Myocyte (in vitro differentiated cells): ENCODE results near the gene LRIG3. TPM values are rescaled to one million over a fixed set of nuclear protein-coding genes. Genes with fewer than 3 reads are reported as not detected.
"Not testable (repeated sequence)": the region's sequence is repeated elsewhere in the genome, so short reads cannot be mapped to it uniquely, and the experiment has no call there.

Source experiments
- DNase-seq: peaks from one replicate; pipeline ENCODE4 v3.0.0-alpha.2; 2012; ENCODE audit warnings: low read depth
- polyA plus RNA-seq: library from polyadenylated mRNA; unstranded; fragments of >200 nt; gene quantifications from one replicate; pipeline ENCODE4 v1.2.1, GENCODE V29; 2012; ENCODE audit warnings: missing spikeins
- total RNA-seq: library from RNA; depleted of rRNA; stranded (reverse); fragments of >200 nt; gene quantifications from 2 replicates; pipeline ENCODE4 v1.2.3, GENCODE V29; 2014

Gene LRIG3
- total RNA-seq = 14.4 and 19.1 TPM in 2 replicates
- 8.5 TPM for polyA plus RNA-seq

GRCh38 chr12:58920102-58920960 is at the start of gene LRIG3:
TSS of gene LRIG3 (minus strand) at chr12:58920504. CDS start at chr12:58920235, 269 bp downstream.
- peak; percentile 93 for DNase-seq

GRCh38 chr12:58969237-58969636 is 48.9 kb upstream of the LRIG3 start:
- peak; percentile 11 for DNase-seq

GRCh38 chr12:58967561-58967960 is 47.3 kb upstream of the LRIG3 start:
- no peak for DNase-seq

GRCh38 chr12:58966939-58967338 is 46.6 kb upstream of the LRIG3 start:
- peak; percentile 43 for DNase-seq

GRCh38 chr12:58965568-58965967 is 45.3 kb upstream of the LRIG3 start:
- DNase-seq = no peak

- DNase-seq = no peak
Measured at GRCh38 chr12:58963844-58964243, 43.5 kb upstream of the LRIG3 start.

- DNase-seq = no peak
Measured at GRCh38 chr12:58961906-58962305, 41.6 kb upstream of the LRIG3 start.

- DNase-seq = no peak
Measured at GRCh38 chr12:58961166-58961565, 40.9 kb upstream of the LRIG3 start.

GRCh38 chr12:58959639-58960300 is 39.5 kb upstream of the LRIG3 start:
- no peak for DNase-seq

- no peak for DNase-seq
Measured at GRCh38 chr12:58957298-58957697, 37.0 kb upstream of the LRIG3 start.

GRCh38 chr12:58955849-58956248 is 35.5 kb upstream of the LRIG3 start:
- no peak for DNase-seq

GRCh38 chr12:58954002-58954401 is 33.7 kb upstream of the LRIG3 start:
- DNase-seq = no peak

- DNase-seq = no peak
Measured at GRCh38 chr12:58950739-58951100, 30.4 kb upstream of the LRIG3 start.

- DNase-seq = not testable (repeated sequence)
Measured at GRCh38 chr12:58949954-58950738, 29.8 kb upstream of the LRIG3 start.

GRCh38 chr12:58943079-58943478 is 22.8 kb upstream of the LRIG3 start:
- DNase-seq = no peak

GRCh38 chr12:58942345-58942744 is 22.0 kb upstream of the LRIG3 start:
- no peak for DNase-seq

- no peak for DNase-seq
Measured at GRCh38 chr12:58939399-58940100, 19.2 kb upstream of the LRIG3 start.

- DNase-seq = no peak
Measured at GRCh38 chr12:58938440-58938839, 18.1 kb upstream of the LRIG3 start.

GRCh38 chr12:58934528-58934927 is 14.2 kb upstream of the LRIG3 start:
- no peak for DNase-seq

GRCh38 chr12:58932806-58933681 is 12.7 kb upstream of the LRIG3 start:
- DNase-seq = no peak
